PC-9 (cell line): ENCODE results near the gene TTC39A. TPM values are rescaled to one million over a fixed set of nuclear protein-coding genes. Genes with fewer than 3 reads are reported as not detected.

Source experiments
- BruUV-seq: library from RNA; stranded (reverse); fragments of 400-500 nt; replicated peaks from 2 replicates; lab custom pipeline; 2021; lab: Mats Ljungman, UMichigan
- CTCF ChIA-PET: fragments of 300-600 bp; sonication (Branson Sonifier 250); formaldehyde crosslinking; loops from one replicate; lab custom pipeline; 2022; ENCODE audit warnings: antibody characterized with exemption; lab: Charles Lee
- POLR2A ChIA-PET: fragments of 300-600 bp; sonication (Branson Sonifier 250); formaldehyde crosslinking; loops from one replicate; lab custom pipeline; 2022; ENCODE audit warnings: antibody characterized with exemption; ENCODE audit not compliant: unreplicated experiment; lab: Charles Lee
- DNase-seq, 2 experiments: peaks; one replicate each; pipeline versions ENCODE4 v3.0.0 to v3.0.0-alpha.2; 2015 to 2022; ENCODE audit warnings: mixed read lengths in 1 of 2
- H2AFZ ChIP-seq: fragments of 200-600 bp; sonication (generic); 2 replicates; pipeline ENCODE4 v1.8.1; 2017; ENCODE audit warnings: antibody characterized with exemption
- H3F3A ChIP-seq: fragments of 200-600 bp; sonication (generic); 2 replicates; pipeline ENCODE4 v1.8.1; 2017; ENCODE audit warnings: antibody characterized with exemption, mild to moderate bottlenecking, low read depth; ENCODE audit not compliant: insufficient read depth
- H3K27ac ChIP-seq: fragments of 200-600 bp; sonication (generic); 2 replicates; pipeline ENCODE4 v1.6.1; 2016; ENCODE audit warnings: mixed run types
- H3K27me3 ChIP-seq: fragments of 200-600 bp; sonication (generic); 2 replicates; pipeline ENCODE4 v1.6.1; 2016; ENCODE audit warnings: low read depth, mixed run types; ENCODE audit not compliant: insufficient read depth
- H3K36me3 ChIP-seq: fragments of 200-600 bp; sonication (generic); 2 replicates; pipeline ENCODE4 v1.6.1; 2016; ENCODE audit warnings: low read depth, mixed run types
- H3K4me1 ChIP-seq: fragments of 200-600 bp; sonication (generic); replicated peaks from 2 replicates; pipeline ENCODE4 v1.6.1; 2016; ENCODE audit warnings: mixed run types; ENCODE audit not compliant: insufficient read depth
- H3K4me2 ChIP-seq: fragments of 200-600 bp; sonication (generic); 2 replicates; pipeline ENCODE4 v1.6.1; 2017; ENCODE audit warnings: mixed run types
- H3K4me3 ChIP-seq: fragments of 200-600 bp; sonication (generic); 2 replicates; pipeline ENCODE4 v1.6.1; 2016; ENCODE audit warnings: mixed run types
- H3K79me2 ChIP-seq: fragments of 200-600 bp; sonication (generic); 2 replicates; pipeline ENCODE4 v1.6.1; 2017; ENCODE audit warnings: low read depth, mixed run types
- H3K9me2 ChIP-seq: fragments of 200-600 bp; sonication (generic); 2 replicates; pipeline ENCODE4 v1.8.1; 2017; ENCODE audit warnings: mild to moderate bottlenecking; ENCODE audit not compliant: insufficient read depth
- H3K9me3 ChIP-seq: fragments of 200-600 bp; sonication (generic); 2 replicates; pipeline ENCODE4 v1.8.1; 2016; ENCODE audit warnings: low read depth; ENCODE audit not compliant: insufficient read depth
- H4K20me1 ChIP-seq: fragments of 200-600 bp; sonication (generic); 2 replicates; pipeline ENCODE4 v1.8.1; 2017; ENCODE audit not compliant: insufficient read depth
- CTCF ChIP-seq: fragments of 200-600 bp; sonication (generic); conservative IDR thresholded peaks from 2 replicates; pipeline ENCODE4 v1.6.1; 2017; ENCODE audit warnings: mixed run types, antibody characterized with exemption, mild to moderate bottlenecking, moderate library complexity
- EZH2 ChIP-seq: fragments of 200-600 bp; sonication (generic); IDR thresholded peaks from 2 replicates; pipeline ENCODE4 v1.8.0; 2017; ENCODE audit warnings: antibody characterized with exemption, low read depth
- intact Hi-C: fragments of 100-400 bp; cut with micrococcal nuclease; formaldehyde crosslinking; loops from one replicate; pipeline ENCODE4 v1.10.0; 2022; ENCODE audit not compliant: unreplicated experiment
- total RNA-seq: library from RNA; stranded (reverse); gene quantifications from 2 replicates; pipeline ENCODE4 v1.2.3, GENCODE V29; 2021

TTC39A gene
- total RNA-seq, 1 experiment from 2014 or later = 7.3 TPM

GRCh38 chr1:51293898-51294515 lies 36.4 kb downstream of the TTC39A start:
- ChIA-PET POLR2A (interaction anchor here (0.7 kb wide), 1 partner anchor 364 kb away, joined by 3 read pairs; no protein-coding TSS in a partner anchor), CTCF (no interaction called here)
- Histone ChIP-seq H3K79me2 (no peaks in the 10 kb centered on the region), H3K36me3 (no peaks in the 10 kb centered on the region), H4K20me1 (no peaks in the 10 kb centered on the region), H3K27ac (no peak overlapping the region), H2AFZ (no peak overlapping the region), H3K4me3 (no peak overlapping the region), H3K4me1 (no peaks in the 10 kb centered on the region; the same call in 1 of the 2 replicates), H3F3A (peaks cover 5% of the 10 kb centered on the region; the same call in 1 of the 2 replicates), H3K4me2 (no peak overlapping the region), H3K9me2 (no peaks in the 10 kb centered on the region), H3K27me3 (no peaks in the 10 kb centered on the region), H3K9me3 (no peaks in the 10 kb centered on the region)
- no TSS peak for BruUV-seq
- intact Hi-C loops = loop anchor here (10.0 kb wide), 1 partner anchor 519 kb away; no protein-coding TSS in a partner anchor
- TF ChIP-seq CTCF (no peak), EZH2 (no peak)
- DNase-seq = no peak

- Histone ChIP-seq H3K9me3 (no peaks in the 10 kb centered on the region), H3K27ac (no peak overlapping the region), H3K4me2 (no peak overlapping the region), H3K4me1 (no peaks in the 10 kb centered on the region), H3F3A (peaks cover 3% of the 10 kb centered on the region; the same call in 1 of the 2 replicates), H2AFZ (no peak overlapping the region), H3K79me2 (no peaks in the 10 kb centered on the region), H3K27me3 (no peaks in the 10 kb centered on the region), H3K9me2 (no peaks in the 10 kb centered on the region), H3K36me3 (no peaks in the 10 kb centered on the region), H3K4me3 (no peak overlapping the region), H4K20me1 (no peaks in the 10 kb centered on the region)
- no TSS peak for BruUV-seq
- intact Hi-C loops = loop anchor here (10.0 kb wide), 1 partner anchor 516 kb away; no protein-coding TSS in a partner anchor
- no peak for TF ChIP-seq EZH2
- TF ChIP-seq CTCF = no peak
- ChIA-PET CTCF (no interaction called here), POLR2A (no interaction called here)
- DNase-seq = no peak
These were observed 39.9 kb downstream of the TTC39A start for GRCh38 chr1:51290489-51290847.

GRCh38 chr1:51289676-51290488 lies 40.5 kb downstream of the TTC39A start:
- ChIA-PET CTCF (no interaction called here), POLR2A (interaction anchor here (0.7 kb wide), 1 partner anchor 170 kb away, joined by 4 read pairs; no protein-coding TSS in a partner anchor)
- no peak for DNase-seq
- TF ChIP-seq EZH2 = no peak
- TF ChIP-seq CTCF = no peak
- H3K4me3 ChIP-seq = no peak overlapping the region
- intact Hi-C loops = loop anchor here (10.0 kb wide), 1 partner anchor 515 kb away; no protein-coding TSS in a partner anchor
- H4K20me1 ChIP-seq = no peaks in the 10 kb centered on the region
- H2AFZ ChIP-seq = no peak overlapping the region
- no TSS peak for BruUV-seq
- H3K9me2 ChIP-seq = no peaks in the 10 kb centered on the region
- no peaks in the 10 kb centered on the region for H3K4me1 ChIP-seq
- no peaks in the 10 kb centered on the region for H3K36me3 ChIP-seq
- no peaks in the 10 kb centered on the region; the same call in 1 of the 2 replicates for H3F3A ChIP-seq
- H3K9me3 ChIP-seq = no peaks in the 10 kb centered on the region
- H3K27me3 ChIP-seq = no peaks in the 10 kb centered on the region
- H3K27ac ChIP-seq = no peak overlapping the region
- no peak overlapping the region for H3K4me2 ChIP-seq
- H3K79me2 ChIP-seq = no peaks in the 10 kb centered on the region
